ENCODE data around the gene MS4A3. TPM values are rescaled to one million over a fixed set of nuclear protein-coding genes. Genes with fewer than 3 reads are reported as not detected.
"Not testable (repeated sequence)": the region's sequence is repeated elsewhere in the genome, so short reads cannot be mapped to it uniquely, and the experiment has no call there.

MS4A3 gene
- total RNA-seq, result 1 to 10 TPM in 1 of 2 donors, under 1 TPM in 1; 0.39 to 1.2 TPM
- 0.46 to 0.60 reads per million in 2 donors for total RNA-seq

- DNase-seq, result no peak
- no peak within 1 kb of the TSS for H3K27ac Mint-ChIP-seq
- no peak for ATAC-seq
- no peak within 1 kb of the TSS for H3K4me3 Mint-ChIP-seq
- H3K9me3 ChIP-seq (ENCODE audit: control insufficient read depth, low read length, poor library complexity, severe bottlenecking), result no peaks in the 10 kb centered on the region
- H3K27me3 Mint-ChIP-seq, result peaks cover 17% of the 10 kb centered on the region
- no peaks in the 10 kb centered on the region for H3K36me3 Mint-ChIP-seq (ENCODE audit: low read depth)
- H3K4me1 Mint-ChIP-seq, result no peaks in the 10 kb centered on the region
Measured at GRCh38 chr11:60056349-60056969, at the start of gene MS4A3. MS4A3 (plus strand) TSS chr11:60056665; CDS start chr11:60061161, 4,496 bp downstream.

GRCh38 chr11:60016881-60017280, 39.6 kb upstream of the MS4A3 start, which contains the start of gene OOSP4B:
OOSP4B (plus strand) TSS chr11:60017181.
- H3K27ac Mint-ChIP-seq, result no peak within 1 kb of the TSS
- H3K4me3 Mint-ChIP-seq, result no peak within 1 kb of the TSS
- peaks cover 25% of the 10 kb centered on the region for H3K27me3 Mint-ChIP-seq
- no peaks in the 10 kb centered on the region for H3K9me3 ChIP-seq (ENCODE audit: control insufficient read depth, low read length, poor library complexity, severe bottlenecking)
- DNase-seq, result no peak
- no peak for ATAC-seq
- H3K4me1 Mint-ChIP-seq, result no peaks in the 10 kb centered on the region
- H3K36me3 Mint-ChIP-seq (ENCODE audit: low read depth), result no peaks in the 10 kb centered on the region

- no peaks in the 10 kb centered on the region for H3K4me1 Mint-ChIP-seq
- no peak overlapping the region for H3K4me3 Mint-ChIP-seq
- no peak overlapping the region for H3K27ac Mint-ChIP-seq
- peaks cover 25% of the 10 kb centered on the region for H3K27me3 Mint-ChIP-seq
- no peak for DNase-seq
- no peak for ATAC-seq
- no peaks in the 10 kb centered on the region for H3K9me3 ChIP-seq (ENCODE audit: control insufficient read depth, low read length, poor library complexity, severe bottlenecking)
- H3K36me3 Mint-ChIP-seq (ENCODE audit: low read depth), result no peaks in the 10 kb centered on the region
Measured at GRCh38 chr11:60018058-60018457, 38.4 kb upstream of the MS4A3 start.

- peaks cover 18% of the 10 kb centered on the region for H3K27me3 Mint-ChIP-seq
- H3K36me3 Mint-ChIP-seq (ENCODE audit: low read depth); DNase-seq; H3K4me1 Mint-ChIP-seq; H3K4me3 Mint-ChIP-seq; H3K9me3 ChIP-seq (ENCODE audit: control insufficient read depth, low read length, poor library complexity, severe bottlenecking); ATAC-seq; H3K27ac Mint-ChIP-seq: not testable (repeated sequence)
Measured at GRCh38 chr11:60020376-60020775, 36.1 kb upstream of the MS4A3 start.

- Mint-ChIP-seq H3K4me1 (no peaks in the 10 kb centered on the region), H3K27ac (no peak overlapping the region), H3K4me3 (no peak overlapping the region), H3K27me3 (peaks cover 19% of the 10 kb centered on the region), H3K36me3 (ENCODE audit: low read depth) (no peaks in the 10 kb centered on the region)
- H3K9me3 ChIP-seq (ENCODE audit: control insufficient read depth, low read length, poor library complexity, severe bottlenecking), result no peaks in the 10 kb centered on the region
- DNase-seq (no peak), ATAC-seq (no peak)
Measured at GRCh38 chr11:60029015-60029632, 27.3 kb upstream of the MS4A3 start.

- H3K27ac Mint-ChIP-seq, result no peak within 1 kb of the TSS
- DNase-seq (no peak), ATAC-seq (no peak)
- peaks cover 21% of the 10 kb centered on the region for H3K27me3 Mint-ChIP-seq
- H3K36me3 Mint-ChIP-seq (ENCODE audit: low read depth), result no peaks in the 10 kb centered on the region
- no peaks in the 10 kb centered on the region for H3K9me3 ChIP-seq (ENCODE audit: control insufficient read depth, low read length, poor library complexity, severe bottlenecking)
- H3K4me3 Mint-ChIP-seq, result no peak within 1 kb of the TSS
- H3K4me1 Mint-ChIP-seq, result peaks cover 2% of the 10 kb centered on the region
Measured at GRCh38 chr11:60040109-60040508, 16.4 kb upstream of the MS4A3 start, which contains the start of gene OOSP2. OOSP2 (plus strand) TSS chr11:60040409; CDS start chr11:60040460, 51 bp downstream.

- not testable (repeated sequence) for H3K4me1 Mint-ChIP-seq; H3K27ac Mint-ChIP-seq; ATAC-seq; H3K4me3 Mint-ChIP-seq; DNase-seq; H3K9me3 ChIP-seq (ENCODE audit: control insufficient read depth, low read length, poor library complexity, severe bottlenecking); H3K27me3 Mint-ChIP-seq; H3K36me3 Mint-ChIP-seq (ENCODE audit: low read depth)
Measured at GRCh38 chr11:60050422-60050821, 6.0 kb upstream of the MS4A3 start.

GRCh38 chr11:60050839-60051238, 5.6 kb upstream of the MS4A3 start:
- not testable (repeated sequence) for H3K27me3 Mint-ChIP-seq; DNase-seq; H3K4me3 Mint-ChIP-seq; H3K4me1 Mint-ChIP-seq; H3K27ac Mint-ChIP-seq; ATAC-seq; H3K9me3 ChIP-seq (ENCODE audit: control insufficient read depth, low read length, poor library complexity, severe bottlenecking); H3K36me3 Mint-ChIP-seq (ENCODE audit: low read depth)

- H3K36me3 Mint-ChIP-seq (ENCODE audit: low read depth), result no peaks in the 10 kb centered on the region
- H3K4me3 Mint-ChIP-seq, result no peak overlapping the region
- no peaks in the 10 kb centered on the region for H3K9me3 ChIP-seq (ENCODE audit: control insufficient read depth, low read length, poor library complexity, severe bottlenecking)
- peaks cover 2% of the 10 kb centered on the region for H3K4me1 Mint-ChIP-seq
- ATAC-seq (no peak), DNase-seq (no peak)
- no peak overlapping the region for H3K27ac Mint-ChIP-seq
- H3K27me3 Mint-ChIP-seq, result peaks cover 17% of the 10 kb centered on the region
Measured at GRCh38 chr11:60059052-60059451, 2.6 kb downstream of the MS4A3 start.

GRCh38 chr11:60059521-60060240, 3.2 kb downstream of the MS4A3 start:
- Mint-ChIP-seq H3K4me3 (no peak overlapping the region), H3K36me3 (ENCODE audit: low read depth) (no peaks in the 10 kb centered on the region), H3K27me3 (peaks cover 17% of the 10 kb centered on the region), H3K4me1 (peaks cover 2% of the 10 kb centered on the region), H3K27ac (no peak overlapping the region)
- no peak for ATAC-seq
- no peaks in the 10 kb centered on the region for H3K9me3 ChIP-seq (ENCODE audit: control insufficient read depth, low read length, poor library complexity, severe bottlenecking)
- no peak for DNase-seq

- H3K27me3 Mint-ChIP-seq, result no peaks in the 10 kb centered on the region
- H3K27ac Mint-ChIP-seq, result no peak overlapping the region
- peaks cover 2% of the 10 kb centered on the region for H3K4me1 Mint-ChIP-seq
- DNase-seq, result no peak
- no peak for ATAC-seq
- H3K4me3 Mint-ChIP-seq, result no peak overlapping the region
- no peaks in the 10 kb centered on the region for H3K9me3 ChIP-seq (ENCODE audit: control insufficient read depth, low read length, poor library complexity, severe bottlenecking)
- H3K36me3 Mint-ChIP-seq (ENCODE audit: low read depth), result no peaks in the 10 kb centered on the region
Measured at GRCh38 chr11:60064111-60064510, 7.6 kb downstream of the MS4A3 start.

- Mint-ChIP-seq H3K4me3 (no peak overlapping the region), H3K36me3 (ENCODE audit: low read depth) (no peaks in the 10 kb centered on the region), H3K27me3 (peaks cover 5% of the 10 kb centered on the region), H3K27ac (no peak overlapping the region), H3K4me1 (peaks cover 2% of the 10 kb centered on the region)
- ATAC-seq (no peak), DNase-seq (no peak)
- H3K9me3 ChIP-seq (ENCODE audit: control insufficient read depth, low read length, poor library complexity, severe bottlenecking), result no peaks in the 10 kb centered on the region
Measured at GRCh38 chr11:60065801-60066200, 9.3 kb downstream of the MS4A3 start.

- H3K4me3 Mint-ChIP-seq, result no peak overlapping the region
- H3K27ac Mint-ChIP-seq, result no peak overlapping the region
- DNase-seq (no peak), ATAC-seq (no peak)
- H3K36me3 Mint-ChIP-seq (ENCODE audit: low read depth), result no peaks in the 10 kb centered on the region
- no peaks in the 10 kb centered on the region for H3K4me1 Mint-ChIP-seq
- H3K9me3 ChIP-seq (ENCODE audit: control insufficient read depth, low read length, poor library complexity, severe bottlenecking), result no peaks in the 10 kb centered on the region
- peaks cover 11% of the 10 kb centered on the region for H3K27me3 Mint-ChIP-seq
Measured at GRCh38 chr11:60069450-60069849, 13.0 kb downstream of the MS4A3 start.

Measured in T-helper 17 cell (primary cell).